UCSD-AML1 (cell line): ENCODE data around the gene CBFB.
"Not testable (repeated sequence)": the region's sequence is repeated elsewhere in the genome, so short reads cannot be mapped to it uniquely, and the experiment has no call there.

Source experiments
- DNase-seq: peaks from one replicate; lab custom pipeline; 2025; ENCODE audit not compliant: unreplicated experiment; lab: John Stamatoyannopoulos, UW

CBFB gene

DNA sequence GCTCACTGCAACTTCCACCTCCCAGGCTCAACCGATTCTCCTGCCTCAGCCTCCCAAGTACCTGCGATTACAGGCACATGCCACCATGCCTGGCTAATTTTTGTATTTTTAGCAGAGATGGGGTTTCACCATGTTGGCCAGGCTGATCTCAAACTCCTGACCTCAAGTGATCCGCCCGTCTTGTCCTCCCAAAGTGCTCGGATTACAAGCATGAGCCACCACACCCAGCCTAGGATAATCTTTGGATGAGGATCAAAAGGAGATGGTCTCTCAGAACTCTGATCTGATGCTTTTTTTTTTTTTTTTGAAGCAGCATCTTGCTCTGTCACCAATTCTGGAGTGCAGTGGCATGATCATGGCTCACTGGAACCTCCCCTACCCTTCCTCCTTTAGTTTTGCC, 93.8 kb downstream of the CBFB start:
- not testable (repeated sequence) for DNase-seq

DNA sequence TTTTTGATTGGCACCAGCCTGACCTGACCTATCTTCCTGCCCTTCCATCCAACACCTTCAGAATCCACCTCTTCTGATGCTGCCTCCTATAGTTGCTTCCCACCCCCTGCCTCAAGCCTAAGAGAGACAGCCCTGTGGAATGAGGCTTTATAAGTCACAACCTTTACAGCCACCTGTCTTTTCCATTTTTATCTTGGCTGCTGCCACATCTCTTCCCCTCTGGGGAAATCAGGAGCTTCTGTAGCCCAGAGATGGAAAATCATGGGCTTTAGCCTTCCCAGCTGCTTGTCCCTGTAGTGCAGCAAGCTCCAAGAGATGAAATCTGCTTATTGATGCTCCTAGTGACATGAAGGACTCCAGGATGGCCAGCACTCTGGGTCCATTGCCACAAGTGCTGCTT, 99.5 kb downstream of the CBFB start:
- DNase-seq, result no peak

DNA sequence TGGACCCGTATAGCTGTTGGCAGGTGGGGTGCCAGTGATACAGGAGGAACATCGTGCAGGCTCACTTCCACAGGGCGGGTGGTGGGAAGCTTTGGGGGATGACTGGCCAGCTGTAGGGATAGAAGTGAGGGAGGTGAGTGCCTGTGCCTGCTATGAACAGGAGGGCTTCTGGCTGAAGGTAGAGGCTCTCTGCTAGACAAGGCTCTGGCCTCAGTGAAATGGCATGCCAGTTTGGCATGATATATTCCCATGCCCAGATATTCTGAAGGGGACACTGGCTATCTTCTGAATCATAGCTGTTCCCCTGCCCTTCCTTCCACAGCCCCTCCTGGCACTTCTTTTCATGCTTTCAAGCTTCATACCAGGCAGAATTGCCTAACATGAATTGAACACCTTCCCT, 99.9 kb downstream of the CBFB start:
- no peak for DNase-seq

DNA sequence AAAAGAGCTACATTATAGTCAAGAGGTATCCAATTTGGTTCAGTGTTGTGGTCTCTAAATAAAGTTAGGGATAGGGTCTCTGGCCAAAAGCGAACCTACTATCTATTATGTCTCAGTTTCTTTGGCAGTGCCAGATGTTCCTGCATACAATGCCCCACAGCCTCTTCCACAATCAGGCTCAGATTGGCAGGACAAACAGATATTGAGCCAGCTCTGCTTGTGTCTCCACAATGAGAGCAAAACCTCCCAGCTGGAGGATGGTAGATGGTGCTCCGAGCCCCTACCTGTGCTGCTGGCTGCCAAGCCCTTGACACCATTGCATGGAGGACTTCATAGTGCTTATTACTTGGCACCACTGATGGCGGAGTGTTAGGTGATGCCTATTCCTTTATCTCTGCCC, 100.5 kb downstream of the CBFB start:
- DNase-seq, result no peak

DNA sequence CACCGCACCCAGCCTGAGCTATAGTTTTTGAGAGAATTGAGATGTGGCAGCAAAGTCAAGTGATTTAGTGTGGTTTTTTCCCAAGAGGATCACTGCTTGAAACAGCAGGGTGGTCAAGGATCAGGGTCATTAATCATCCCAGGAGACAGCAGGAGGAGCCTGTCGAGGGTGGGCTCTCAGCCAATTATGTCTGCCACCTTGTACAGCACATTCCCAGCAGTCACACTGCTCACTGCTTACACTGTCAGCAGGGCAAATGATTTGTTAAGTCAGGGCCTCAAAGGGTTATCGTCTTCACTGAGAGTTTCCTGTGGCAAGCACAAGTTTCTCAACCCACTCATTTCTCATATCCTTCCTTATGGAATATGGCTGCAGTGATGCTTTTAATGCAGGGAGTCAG, 108.7 kb downstream of the CBFB start:
- no peak for DNase-seq

DNA sequence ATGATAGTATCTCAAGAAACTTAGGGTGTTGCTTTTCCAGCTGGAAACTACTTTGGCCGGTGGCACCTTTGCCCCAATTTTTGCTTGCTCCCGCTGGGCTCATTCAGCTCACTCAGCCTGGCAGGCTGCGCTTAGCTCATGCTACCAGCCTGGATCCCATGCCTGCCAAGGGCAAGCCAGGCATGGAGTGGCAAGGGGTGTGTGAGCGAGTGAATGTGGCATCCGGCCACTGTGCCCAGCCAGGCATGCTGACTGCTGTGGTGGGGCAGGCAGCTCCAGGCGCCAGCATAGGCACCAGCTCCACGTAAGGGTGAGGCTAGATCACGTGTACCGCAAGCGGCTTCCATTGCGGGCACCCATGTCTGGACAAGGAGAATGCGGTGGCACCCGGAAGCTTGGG, 112.4 kb downstream of the CBFB start:
- no peak for DNase-seq

GRCh38 chr16:67142342-67142741, 113.4 kb downstream of the CBFB start:
- no peak for DNase-seq

DNA sequence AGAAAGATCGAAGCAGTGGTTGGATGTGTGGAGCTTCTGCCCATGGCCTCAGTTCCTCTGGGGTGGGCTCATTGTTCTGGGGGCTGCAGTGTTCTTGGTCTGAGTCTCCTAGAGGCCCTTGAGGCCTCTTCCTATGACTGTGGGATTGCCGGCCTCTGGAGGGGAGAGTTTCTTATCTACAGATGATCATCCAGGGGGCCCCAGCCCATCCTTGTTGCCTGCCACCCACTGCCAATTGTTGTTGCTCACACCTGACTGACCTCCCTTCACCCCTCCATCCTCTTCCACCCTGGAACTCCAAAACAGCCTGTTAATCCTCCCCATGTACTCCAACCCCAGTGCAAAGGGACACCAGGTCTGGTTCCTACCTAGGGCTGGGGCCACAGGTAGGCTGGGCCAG, 116.0 kb downstream of the CBFB start:
- DNase-seq, result no peak

DNA sequence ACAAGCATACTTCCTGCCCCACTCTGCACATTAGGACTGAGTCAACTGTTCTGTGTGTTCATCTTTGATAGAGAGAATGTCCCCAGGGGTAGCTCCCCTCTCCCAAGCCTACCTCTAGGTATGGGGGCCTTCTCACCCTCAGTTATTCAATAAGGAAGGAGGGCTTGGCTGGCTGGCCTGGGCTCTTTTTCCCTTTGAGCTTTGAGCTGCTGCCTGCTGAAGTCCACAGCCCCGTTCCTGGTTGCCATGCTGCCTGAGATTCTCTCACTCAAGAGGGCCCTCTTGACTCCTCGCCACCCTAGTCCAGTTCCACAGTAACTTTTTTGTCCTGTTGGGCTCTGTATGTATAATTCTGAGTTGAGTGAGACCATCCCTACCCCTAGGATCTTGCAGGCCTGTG, 116.8 kb downstream of the CBFB start:
- DNase-seq, result no peak

- no peak for DNase-seq
Observed at GRCh38 chr16:67146523-67147357, 117.8 kb downstream of the CBFB start.

- DNase-seq, result no peak
Observed at GRCh38 chr16:67147437-67148140, 118.6 kb downstream of the CBFB start.

DNA sequence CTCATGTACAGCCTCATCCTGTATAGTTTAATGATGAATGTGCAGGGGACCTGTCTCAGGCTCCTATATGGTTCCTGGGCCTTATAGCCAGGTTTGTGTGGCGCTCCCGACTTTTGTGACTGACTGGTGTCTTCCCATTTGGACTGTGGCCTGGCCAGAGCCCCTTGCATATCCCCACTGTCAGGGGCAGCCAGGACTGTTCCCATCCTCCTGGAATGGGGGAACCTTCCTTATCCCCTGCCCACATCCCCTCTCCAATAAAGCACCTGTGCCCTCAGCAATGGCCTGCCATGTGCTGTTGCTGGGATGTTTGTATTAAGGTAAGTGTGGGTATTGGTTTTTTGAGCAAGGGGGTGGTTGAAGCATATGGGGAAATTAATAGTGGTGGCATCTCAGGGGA, 119.3 kb downstream of the CBFB start:
- DNase-seq, result no peak

- no peak for DNase-seq
Observed at GRCh38 chr16:67148656-67149275, 119.8 kb downstream of the CBFB start.

- DNase-seq, result no peak
Observed at GRCh38 chr16:67149276-67150046, 120.5 kb downstream of the CBFB start.

DNA sequence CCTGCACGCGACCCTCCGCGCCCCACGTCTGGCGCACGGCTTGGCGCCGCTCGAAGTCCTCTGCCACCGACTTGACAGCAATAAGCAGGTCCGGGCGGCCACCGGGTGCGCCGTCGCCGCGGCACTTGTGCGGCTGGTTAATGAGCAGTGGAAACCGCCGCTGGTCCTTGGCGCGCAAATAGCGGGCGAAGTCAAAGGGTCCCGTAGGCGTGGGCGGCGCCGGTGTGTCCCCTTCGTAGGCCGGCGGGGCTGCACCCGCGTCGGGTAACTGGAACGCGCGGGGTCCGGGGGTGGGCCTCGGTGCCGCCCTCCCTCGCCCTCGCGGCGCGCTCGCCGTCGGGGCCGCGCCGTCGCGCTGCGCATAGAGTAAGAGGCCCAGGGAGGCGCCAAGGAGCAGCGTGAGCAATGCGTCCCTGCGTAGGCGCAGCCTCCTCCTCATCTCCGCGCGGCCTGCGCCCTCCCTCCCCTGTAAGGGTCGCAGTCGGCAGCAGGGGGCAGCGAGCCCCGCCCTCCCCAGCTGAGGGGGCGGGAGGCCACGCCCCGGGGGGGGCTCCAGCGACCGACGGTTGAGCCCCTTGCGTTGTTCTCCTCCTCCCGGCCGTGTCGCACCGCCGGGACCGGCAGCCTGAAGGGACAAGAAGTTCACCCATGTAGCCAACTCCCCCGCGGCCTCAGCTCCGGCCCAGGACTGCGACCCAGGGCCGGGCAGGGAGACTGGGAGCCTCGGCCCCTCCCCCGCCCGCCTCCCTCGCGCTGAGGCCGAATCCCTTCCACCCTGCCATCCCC, 121.3 kb downstream of the CBFB start:
- no peak for DNase-seq
